D721Med (cell line): Measurements from ENCODE around the gene PHYKPL.

Experiments
- DNase-seq: peaks from one replicate; pipeline ENCODE4 v3.0.0; 2011; ENCODE audit warnings: low spot score; ENCODE audit not compliant: insufficient read length
- FAIRE-seq: peaks from 2 replicates; lab custom pipeline; 2011; peaks lifted over from hg19 to GRCh38; lab: Jason Lieb, UNC
- TF ChIP-seq, protein P1 (sequence below): IDR thresholded peaks from 2 replicates; pipeline ENCODE4 v1.5.1; 2012; ENCODE audit warnings: mild to moderate bottlenecking, control low read depth; ENCODE audit not compliant: insufficient read depth; ENCODE audit errors: missing control alignments

Gene PHYKPL

GRCh38 chr5:178252258-178252657 is 19.7 kb upstream of the PHYKPL start:
- FAIRE-seq = no peak
- no peak for DNase-seq
- TF ChIP-seq, protein P1, sequence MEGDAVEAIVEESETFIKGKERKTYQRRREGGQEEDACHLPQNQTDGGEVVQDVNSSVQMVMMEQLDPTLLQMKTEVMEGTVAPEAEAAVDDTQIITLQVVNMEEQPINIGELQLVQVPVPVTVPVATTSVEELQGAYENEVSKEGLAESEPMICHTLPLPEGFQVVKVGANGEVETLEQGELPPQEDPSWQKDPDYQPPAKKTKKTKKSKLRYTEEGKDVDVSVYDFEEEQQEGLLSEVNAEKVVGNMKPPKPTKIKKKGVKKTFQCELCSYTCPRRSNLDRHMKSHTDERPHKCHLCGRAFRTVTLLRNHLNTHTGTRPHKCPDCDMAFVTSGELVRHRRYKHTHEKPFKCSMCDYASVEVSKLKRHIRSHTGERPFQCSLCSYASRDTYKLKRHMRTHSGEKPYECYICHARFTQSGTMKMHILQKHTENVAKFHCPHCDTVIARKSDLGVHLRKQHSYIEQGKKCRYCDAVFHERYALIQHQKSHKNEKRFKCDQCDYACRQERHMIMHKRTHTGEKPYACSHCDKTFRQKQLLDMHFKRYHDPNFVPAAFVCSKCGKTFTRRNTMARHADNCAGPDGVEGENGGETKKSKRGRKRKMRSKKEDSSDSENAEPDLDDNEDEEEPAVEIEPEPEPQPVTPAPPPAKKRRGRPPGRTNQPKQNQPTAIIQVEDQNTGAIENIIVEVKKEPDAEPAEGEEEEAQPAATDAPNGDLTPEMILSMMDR = no peak

- FAIRE-seq (no peak), DNase-seq (no peak)
- TF ChIP-seq, protein P1 = no peak
Measured at GRCh38 chr5:178250263-178250662, 17.7 kb upstream of the PHYKPL start.

GRCh38 chr5:178249191-178249989 is 16.8 kb upstream of the PHYKPL start:
- TF ChIP-seq, protein P1 = no peak
- no peak for DNase-seq
- FAIRE-seq = no peak

DNA sequence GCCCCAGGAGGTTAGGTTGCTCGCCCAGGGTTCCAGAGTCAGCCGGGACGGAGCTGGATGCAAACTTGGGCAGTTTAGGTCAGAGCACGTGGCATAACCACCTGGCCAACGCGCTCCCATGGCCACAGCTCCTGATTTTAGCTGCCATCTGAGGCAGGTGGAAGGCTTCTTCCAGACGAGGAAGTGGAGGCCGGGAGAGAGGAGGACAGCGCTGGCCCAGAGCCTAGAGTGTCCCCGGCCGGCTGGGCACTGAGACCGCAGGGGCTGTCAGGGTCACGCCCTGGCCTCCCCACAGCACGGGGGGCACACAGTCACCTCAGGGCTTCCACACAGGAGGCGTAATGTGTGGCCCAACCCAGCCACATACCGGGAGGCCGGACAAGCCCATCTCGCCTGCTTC is 16.1 kb upstream of the PHYKPL start:
- TF ChIP-seq, protein P1 = no peak
- FAIRE-seq = no peak
- DNase-seq = no peak

GRCh38 chr5:178247481-178248456 is 15.2 kb upstream of the PHYKPL start:
- TF ChIP-seq, protein P1 = no peak
- DNase-seq (no peak), FAIRE-seq (no peak)

GRCh38 chr5:178246624-178247279 is 14.2 kb upstream of the PHYKPL start:
- DNase-seq (no peak), FAIRE-seq (no peak)
- TF ChIP-seq, protein P1 = no peak
